Measurements from ENCODE around the gene MBTD1.

- no peak for TF ChIP-seq CTCF (IDR thresholded peaks at IDR 0.05 in 4 of 5, conservative IDR thresholded peaks at IDR 0.05 in 1 of 5)
- no peak for TF ChIP-seq POLR2A (IDR thresholded peaks at IDR 0.05)
Observed at GRCh38 chr17:51240275-51240674, 19.6 kb downstream of the MBTD1 start.

All from gastrocnemius medialis (tissue), 4 donors.